ENCODE data around the gene CDHR3.
"Not testable (repeated sequence)": the region's sequence is repeated elsewhere in the genome, so short reads cannot be mapped to it uniquely, and the experiment has no call there.

Gene CDHR3

GRCh38 chr7:105972276-105972675 is 9.2 kb downstream of the CDHR3 start:
- DNase-seq: no peak

- no peak for DNase-seq
These were observed 11.4 kb downstream of the CDHR3 start for GRCh38 chr7:105974471-105974870.

GRCh38 chr7:105975770-105976417 is 12.8 kb downstream of the CDHR3 start:
- DNase-seq: no peak

GRCh38 chr7:105976868-105977267 is 13.8 kb downstream of the CDHR3 start:
- DNase-seq: no peak

GRCh38 chr7:105978035-105978434 is 15.0 kb downstream of the CDHR3 start:
- DNase-seq: no peak

GRCh38 chr7:105978974-105979373 is 15.9 kb downstream of the CDHR3 start:
- DNase-seq: no peak

GRCh38 chr7:105979405-105979804 is 16.3 kb downstream of the CDHR3 start:
- DNase-seq: no peak

- DNase-seq: no peak
These were observed 17.8 kb downstream of the CDHR3 start for GRCh38 chr7:105980645-105981396.

- no peak for DNase-seq
These were observed 19.3 kb downstream of the CDHR3 start for GRCh38 chr7:105982388-105982787.

GRCh38 chr7:105984808-105985207 is 21.7 kb downstream of the CDHR3 start:
- DNase-seq: not testable (repeated sequence)

GRCh38 chr7:105985229-105985628 is 22.2 kb downstream of the CDHR3 start:
- DNase-seq: no peak

- no peak for DNase-seq
These were observed 22.7 kb downstream of the CDHR3 start for GRCh38 chr7:105985672-105986215.

- DNase-seq: no peak
These were observed 24.0 kb downstream of the CDHR3 start for GRCh38 chr7:105987046-105987445.

- DNase-seq: no peak
These were observed 25.2 kb downstream of the CDHR3 start for GRCh38 chr7:105988276-105988675.

GRCh38 chr7:105989191-105989590 is 26.1 kb downstream of the CDHR3 start:
- no peak for DNase-seq

- DNase-seq: no peak
These were observed 26.6 kb downstream of the CDHR3 start for GRCh38 chr7:105989686-105990085.

GRCh38 chr7:105990141-105990540 is 27.1 kb downstream of the CDHR3 start:
- DNase-seq: no peak

- no peak for DNase-seq
These were observed 27.8 kb downstream of the CDHR3 start for GRCh38 chr7:105990727-105991453.

GRCh38 chr7:105992905-105993304 is 29.8 kb downstream of the CDHR3 start:
- DNase-seq: no peak

GRCh38 chr7:105996860-105997737 is 34.0 kb downstream of the CDHR3 start:
- no peak for DNase-seq

GRCh38 chr7:105999256-105999655 is 36.2 kb downstream of the CDHR3 start:
- DNase-seq: no peak

- no peak for DNase-seq
These were observed 38.1 kb downstream of the CDHR3 start for GRCh38 chr7:106001196-106001595.

- DNase-seq: no peak
These were observed 38.8 kb downstream of the CDHR3 start for GRCh38 chr7:106001886-106002285.

Measured in NCI-H510A (cell line).